ENCODE data around the gene COX10.
"Not testable (repeated sequence)": the region's sequence is repeated elsewhere in the genome, so short reads cannot be mapped to it uniquely, and the experiment has no call there.

Gene COX10

GRCh38 chr17:14069251-14070021 lies at the start of gene COX10:
COX10 (plus strand) TSS chr17:14069504; CDS start chr17:14069606, 102 bp downstream.
- DNase-seq: peak; percentile 90

DNA sequence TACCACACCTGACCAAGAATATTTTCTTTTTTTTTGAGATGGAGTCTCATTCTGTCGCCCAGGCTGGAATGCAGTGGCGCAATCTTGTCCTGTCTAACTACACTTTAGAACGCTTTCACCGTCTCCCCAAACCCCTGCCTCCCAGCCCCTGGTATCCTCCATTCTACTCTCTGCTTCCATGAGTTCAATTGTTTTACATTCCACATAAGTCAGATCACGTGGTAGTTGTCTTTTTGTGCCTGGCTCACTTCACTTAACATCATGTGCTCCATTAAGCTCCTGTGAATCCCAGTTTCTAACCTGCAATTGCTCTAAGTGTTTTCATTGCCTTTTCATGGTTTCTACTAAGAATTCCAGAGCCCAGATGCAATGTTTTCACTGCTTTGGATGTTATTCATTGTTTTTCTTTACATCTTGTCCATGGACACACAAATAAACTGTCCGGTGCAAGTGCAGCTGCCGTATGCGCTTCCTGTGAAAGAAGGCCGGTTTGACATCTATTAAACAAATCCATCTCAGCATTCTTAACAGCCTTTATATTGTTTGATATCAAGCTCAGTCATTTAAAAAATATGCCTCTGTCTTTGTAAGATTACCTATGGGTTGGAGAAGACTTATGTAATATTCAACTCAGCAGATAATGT lies 47.5 kb upstream of the COX10 start:
- not testable (repeated sequence) for DNase-seq

DNA sequence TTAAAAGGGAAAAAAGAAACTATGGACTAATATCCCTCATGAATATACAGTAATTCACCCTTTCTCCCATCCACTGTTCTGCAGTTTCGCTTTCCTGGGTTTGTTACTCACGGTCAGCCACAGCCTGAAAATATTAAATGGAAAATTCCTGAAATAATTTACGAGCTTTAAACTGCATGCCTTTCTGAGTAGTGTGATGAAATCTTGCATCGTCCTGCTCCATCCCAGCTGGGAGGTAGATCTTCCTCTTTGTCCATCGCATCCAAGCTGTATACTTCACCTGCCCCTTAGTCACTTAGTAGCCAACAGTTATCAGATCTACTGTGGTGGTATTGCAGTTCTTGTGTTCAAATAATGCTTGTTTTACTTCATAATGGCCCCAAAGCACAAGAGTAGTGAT lies 39.5 kb upstream of the COX10 start:
- not testable (repeated sequence) for DNase-seq

DNA sequence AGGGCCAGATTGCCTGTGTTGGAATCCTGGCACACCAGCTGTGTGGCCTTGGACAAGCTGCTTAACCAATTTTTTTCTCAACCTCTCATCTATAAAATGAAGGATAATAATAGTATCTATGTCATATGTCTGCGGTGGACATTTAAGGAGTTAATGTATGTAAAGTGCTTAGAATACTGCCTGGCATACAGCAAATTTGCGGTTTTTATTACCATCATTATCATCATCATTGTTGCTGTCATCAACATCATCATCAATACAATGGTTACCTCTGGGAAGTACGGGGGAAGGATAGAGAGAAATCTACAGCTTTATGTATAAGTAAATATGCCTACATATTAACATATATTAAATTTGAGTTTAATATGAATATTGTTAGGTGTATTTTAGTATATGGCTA lies 37.1 kb upstream of the COX10 start:
- no peak for DNase-seq

DNA sequence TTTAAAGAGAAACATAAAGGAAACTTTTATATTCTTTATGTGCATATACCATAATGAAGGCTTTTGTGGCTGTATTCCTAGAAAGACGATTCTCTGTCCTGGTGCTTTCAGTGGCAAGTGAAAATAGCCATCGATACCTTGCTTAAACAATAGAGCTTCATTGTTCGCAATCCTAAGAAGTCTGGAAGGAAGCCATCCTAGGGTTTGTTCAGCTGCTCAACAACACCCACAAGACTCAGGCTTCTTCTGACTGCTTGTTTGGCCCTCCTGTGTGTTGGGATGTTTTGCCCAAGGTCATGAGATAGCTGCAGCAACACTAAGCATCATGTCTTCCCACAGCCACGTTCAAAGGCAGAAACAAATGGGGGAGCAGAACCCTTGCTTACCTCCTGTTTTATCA lies 36.1 kb upstream of the COX10 start:
- no peak for DNase-seq

GRCh38 chr17:14037453-14037852 lies 31.9 kb upstream of the COX10 start:
- no peak for DNase-seq

- DNase-seq: no peak
Measured at GRCh38 chr17:14038206-14038605, 31.1 kb upstream of the COX10 start.

DNA sequence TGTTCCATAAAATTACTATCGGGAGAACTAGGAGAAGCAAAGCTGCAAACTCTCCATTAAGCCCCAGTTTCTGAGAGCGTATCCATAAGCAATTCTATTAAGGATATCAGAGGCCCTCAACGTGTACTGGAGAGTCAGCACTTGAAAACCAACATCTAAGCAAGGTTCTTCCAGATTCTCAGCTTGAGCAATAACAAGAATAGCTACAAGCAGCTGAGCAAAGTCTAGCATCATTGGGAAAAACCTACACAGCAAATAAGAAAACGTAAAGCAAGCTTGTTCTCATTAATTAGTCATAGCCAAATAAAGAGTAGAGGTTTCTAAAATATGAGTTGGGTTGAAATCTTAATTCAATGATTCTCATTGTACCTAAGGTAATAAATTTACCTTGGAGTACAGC lies 26.9 kb upstream of the COX10 start:
- DNase-seq: no peak

- DNase-seq: no peak
Measured at GRCh38 chr17:14044702-14045101, 24.6 kb upstream of the COX10 start.

DNA sequence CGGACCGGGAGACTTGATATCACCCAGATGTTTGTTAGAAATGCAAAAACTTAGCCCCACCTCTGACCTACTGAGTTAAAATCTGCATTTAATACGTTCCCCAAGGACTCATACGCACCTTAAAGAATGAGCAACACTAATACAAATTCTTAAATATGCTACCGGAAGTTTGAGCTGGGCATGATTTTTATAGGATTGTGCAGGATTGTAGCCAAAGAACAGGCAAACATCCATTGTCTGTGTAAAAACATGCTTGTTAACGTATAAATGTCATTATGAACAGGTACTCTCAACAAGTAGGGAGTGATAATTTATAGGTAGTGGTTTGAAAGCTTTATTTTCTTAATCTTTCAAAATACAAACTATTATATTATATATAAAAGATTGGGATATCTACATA lies 22.3 kb upstream of the COX10 start:
- DNase-seq: no peak

- DNase-seq: no peak
Measured at GRCh38 chr17:14047591-14047990, 21.7 kb upstream of the COX10 start.

GRCh38 chr17:14048169-14048568 lies 21.1 kb upstream of the COX10 start:
- no peak for DNase-seq

DNA sequence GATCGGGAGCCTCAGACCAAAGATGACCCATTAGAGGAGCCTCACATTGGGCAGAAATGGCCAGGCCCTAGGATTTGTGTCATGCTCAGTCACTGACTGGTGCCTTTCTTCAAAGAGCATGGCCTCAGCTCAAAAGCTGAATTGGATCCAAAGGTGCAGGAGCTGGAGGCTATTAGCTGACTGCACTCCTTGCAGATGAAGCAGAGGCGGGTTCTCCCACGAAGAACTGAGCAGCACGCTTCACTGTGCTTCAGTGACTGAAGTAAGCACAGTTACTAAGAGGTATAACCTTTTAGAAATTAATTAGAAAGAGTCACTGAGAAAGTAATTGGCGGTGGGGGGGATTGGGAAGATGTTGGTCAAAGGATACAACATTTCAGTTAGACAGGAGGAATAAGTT lies 18.7 kb upstream of the COX10 start:
- DNase-seq: no peak

GRCh38 chr17:14051692-14052091 lies 17.6 kb upstream of the COX10 start:
- no peak for DNase-seq

- DNase-seq: no peak
Measured at GRCh38 chr17:14052886-14053615, 16.3 kb upstream of the COX10 start.

DNA sequence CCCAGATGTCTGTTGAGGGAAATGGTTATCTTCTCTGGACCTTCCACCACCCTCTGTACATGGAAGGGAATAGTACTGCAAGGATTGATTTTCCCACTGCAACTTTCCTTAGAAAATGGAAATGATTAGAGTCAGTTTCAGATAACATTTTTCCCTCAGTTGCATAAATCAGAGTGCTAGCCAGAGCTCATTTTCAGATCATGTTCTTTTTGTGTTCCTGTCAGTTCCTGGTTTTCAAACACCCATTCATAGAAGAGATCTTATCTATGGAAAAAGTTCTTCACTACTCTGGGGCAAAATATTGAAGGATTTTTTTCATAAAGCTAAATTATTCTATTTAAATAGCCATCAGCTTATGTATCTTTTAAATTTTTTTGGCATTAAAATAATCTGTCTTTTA lies 11.7 kb upstream of the COX10 start:
- DNase-seq: no peak

- DNase-seq: no peak
Measured at GRCh38 chr17:14058051-14058450, 11.3 kb upstream of the COX10 start.

GRCh38 chr17:14060706-14061105 lies 8.6 kb upstream of the COX10 start:
- no peak for DNase-seq

DNA sequence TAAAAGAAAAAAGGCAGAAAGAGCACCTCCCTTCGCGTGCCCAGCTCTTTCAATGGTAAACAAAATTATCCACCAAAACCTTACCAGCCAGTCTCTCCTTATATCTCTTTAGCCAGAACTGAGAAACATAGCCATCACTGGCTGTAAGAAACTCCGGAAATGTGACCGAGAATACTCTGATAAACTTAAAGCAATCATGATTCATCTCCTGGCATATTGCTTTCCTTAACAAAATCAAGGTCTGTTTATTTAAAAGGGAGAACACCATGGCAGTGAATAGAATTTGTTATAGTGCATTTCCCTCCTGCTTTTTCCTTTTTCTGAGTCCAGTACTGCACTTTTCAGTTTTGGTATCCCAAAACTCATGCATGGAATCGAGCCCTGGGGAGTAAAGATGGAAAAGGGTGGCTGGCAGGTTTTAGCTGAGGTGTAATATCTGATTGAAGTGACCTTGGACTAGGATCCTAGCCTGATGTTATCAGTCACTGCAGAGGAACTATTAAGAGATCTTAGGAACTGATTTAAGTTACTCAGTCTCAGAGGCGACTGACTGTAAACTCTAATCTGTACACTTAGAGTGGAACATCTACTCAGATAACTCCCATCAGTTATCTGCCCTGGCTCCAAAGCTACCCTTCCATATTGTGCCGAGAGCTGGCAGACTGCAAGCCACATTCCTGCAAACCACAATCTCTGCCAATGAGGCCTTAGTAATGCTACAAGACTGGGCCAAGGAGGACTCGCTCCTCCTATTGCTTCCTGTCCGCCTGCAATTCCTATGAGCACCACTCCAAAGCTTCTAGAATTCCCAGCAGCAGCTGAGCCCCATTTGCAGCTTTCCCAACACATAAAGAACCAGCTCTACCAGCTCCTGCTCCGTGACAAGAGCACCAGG lies 7.4 kb upstream of the COX10 start:
- DNase-seq: no peak

- DNase-seq: no peak
Measured at GRCh38 chr17:14067347-14067746, 2.0 kb upstream of the COX10 start.

- DNase-seq: no peak
Measured at GRCh38 chr17:14068542-14069250, 608 bp upstream of the COX10 start.

DNA sequence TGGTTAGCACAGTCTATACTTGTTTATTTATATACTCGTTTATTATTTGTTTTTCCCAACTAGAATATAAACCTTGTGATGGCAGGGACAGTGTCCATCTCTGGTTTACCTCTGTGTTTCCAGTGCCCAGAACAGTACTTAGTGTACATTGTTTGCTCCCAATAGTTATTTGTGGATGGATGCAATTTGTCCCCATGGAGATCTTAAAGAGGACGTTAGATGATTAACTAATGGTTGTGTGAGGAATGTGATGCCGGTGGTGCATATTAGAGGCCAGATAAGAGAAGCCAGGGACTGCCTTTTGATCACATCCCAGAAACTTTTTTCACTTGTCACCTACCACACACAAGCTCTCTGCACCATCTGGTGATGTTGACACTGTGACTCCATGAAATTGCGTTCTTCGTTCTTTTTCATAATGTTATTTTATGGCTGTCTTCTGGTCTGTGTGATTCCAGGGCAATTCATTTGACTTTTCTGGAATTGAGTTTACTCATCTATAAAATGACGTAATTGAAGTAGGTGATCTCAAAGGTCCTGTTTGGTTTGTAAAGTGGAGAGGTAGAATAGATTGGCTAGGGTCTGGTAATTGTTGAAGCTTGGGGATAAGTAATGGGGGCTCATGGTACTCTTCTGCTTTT lies 1.2 kb downstream of the COX10 start:
- DNase-seq: no peak

Data from suppressor macrophage treated with lipopolysaccharide for 4 hours (primary cell).